HCT116 (cell line): ENCODE results near the gene AXL. TPM values are rescaled to one million over a fixed set of nuclear protein-coding genes. Genes with fewer than 3 reads are reported as not detected.

Experiments used
- ATAC-seq: fragments of 200-7000 bp; cut with Tn5 transposase; 2 replicates; pipeline ENCODE4 v1.9.1; 2020; ENCODE audit warnings: mild to moderate bottlenecking, moderate library complexity
- BruUV-seq: library from RNA; stranded (reverse); fragments of 400-500 nt; replicated peaks from 2 replicates; lab custom pipeline; 2021; lab: Mats Ljungman, UMichigan
- CTCF ChIA-PET: fragments of 300-600 bp; sonication (Branson Sonifier 250); formaldehyde crosslinking; loops from one replicate; lab custom pipeline; 2021; ENCODE audit warnings: antibody characterized with exemption; lab: Charles Lee
- POLR2A ChIA-PET: fragments of 300-600, 350-600 bp; sonication (Branson Sonifier 250); formaldehyde crosslinking; loops from one replicate; lab custom pipeline; 2021; ENCODE audit warnings: antibody characterized with exemption; lab: Charles Lee
- RAD21 ChIA-PET, 2 experiments: fragments of 300-600 bp; sonication (Branson Sonifier 250); formaldehyde crosslinking; loops; one replicate each; lab custom pipeline; 2023; ENCODE audit warnings: low total read pairs in 2 of 2; ENCODE audit not compliant: uncharacterized antibody in 2 of 2, unreplicated experiment in 2 of 2, low non-redundant PET in 1 of 2; lab: Charles Lee
- DNase-seq: peaks from one replicate; pipeline ENCODE4 v3.0.0-alpha.2; 2010; ENCODE audit warnings: low read depth, low spot score
- H2AFZ ChIP-seq: fragments of 200-600 bp; shearing (Covaris generic), sonication (generic); 2 replicates; pipeline ENCODE4 v1.6.1; 2017; ENCODE audit warnings: low read depth, mixed run types, mixed read lengths, antibody characterized with exemption, low read length; ENCODE audit not compliant: poor library complexity, severe bottlenecking
- H3K27ac ChIP-seq: 2 replicates; pipeline ENCODE4 v1.5.1; 2012; ENCODE audit warnings: low read depth, low read length
- H3K27me3 ChIP-seq: fragments of 200-600 bp; sonication (generic); 2 replicates; pipeline ENCODE4 v1.6.1; 2016; ENCODE audit warnings: mixed run types, low read length, mixed read lengths; ENCODE audit not compliant: insufficient read depth
- H3K36me3 ChIP-seq, 2 experiments: fragments of 200-500 bp in 1 of 2; fragments of 200-600 bp in 1 of 2; sonication (Bioruptor generic) in 1 of 2; sonication (generic) in 1 of 2; 2 replicates each; pipeline versions ENCODE4 v1.5.1 to v1.6.1; 2014 to 2016; ENCODE audit warnings: low read length in 2 of 2, inconsistent platforms in 1 of 2, mixed read lengths in 1 of 2, mixed run types in 1 of 2; ENCODE audit not compliant: insufficient read depth in 2 of 2, control insufficient read depth in 1 of 2
- H3K4me1 ChIP-seq, 2 experiments: fragments of 200-600 bp in 1 of 2; sonication (generic) in 1 of 2; 2 replicates each; pipeline versions ENCODE4 v1.5.1 to v1.6.1; 2012 to 2017; ENCODE audit warnings: low read length in 2 of 2, inconsistent platforms in 1 of 2, mild to moderate bottlenecking in 1 of 2, mixed read lengths in 1 of 2, mixed run types in 1 of 2, moderate library complexity in 1 of 2; ENCODE audit not compliant: insufficient read depth in 2 of 2, control insufficient read depth in 1 of 2
- H3K4me2 ChIP-seq: fragments of 200-600 bp; sonication (generic); 2 replicates; pipeline ENCODE4 v1.6.1; 2017; ENCODE audit warnings: mixed run types, low read length, mixed read lengths
- H3K4me3 ChIP-seq, 2 experiments: fragments of 200-600 bp in 1 of 2; sonication (generic) in 1 of 2; replicated peaks in 1 of 2; 2 replicates each; pipeline ENCODE4 v1.5.1; 2011 to 2016; ENCODE audit warnings: low read length in 2 of 2, control low read depth in 1 of 2, low read depth in 1 of 2, mild to moderate bottlenecking in 1 of 2, mixed read lengths in 1 of 2, mixed run types in 1 of 2
- H3K79me2 ChIP-seq: fragments of 200-600 bp; sonication (generic); 2 replicates; pipeline ENCODE4 v1.6.1; 2017; ENCODE audit warnings: mild to moderate bottlenecking, mixed run types, low read length, moderate library complexity, mixed read lengths; ENCODE audit not compliant: insufficient read depth
- H3K9ac ChIP-seq: fragments of 200-600 bp; sonication (generic); 2 replicates; pipeline ENCODE4 v1.6.1; 2016; ENCODE audit warnings: low read length, mixed read lengths
- H3K9me2 ChIP-seq: fragments of 200-600 bp; sonication (generic), shearing (Covaris generic); 2 replicates; pipeline ENCODE4 v1.6.1; 2017; ENCODE audit warnings: mixed run types, mild to moderate bottlenecking, moderate library complexity; ENCODE audit not compliant: insufficient read depth
- H3K9me3 ChIP-seq, 2 experiments: fragments of 200-500 bp in 1 of 2; fragments of 200-600 bp in 1 of 2; sonication (Bioruptor generic) in 1 of 2; sonication (generic) in 1 of 2; 2 replicates each; pipeline ENCODE4 v1.6.1; 2014 to 2017; ENCODE audit warnings: low read length in 2 of 2, mixed read lengths in 2 of 2, inconsistent platforms in 1 of 2, low read depth in 1 of 2, mild to moderate bottlenecking in 1 of 2, mixed run types in 1 of 2, moderate library complexity in 1 of 2; ENCODE audit not compliant: control insufficient read depth in 1 of 2, insufficient read depth in 1 of 2
- H4K20me1 ChIP-seq: fragments of 200-600 bp; sonication (generic), shearing (Covaris generic); 2 replicates; pipeline ENCODE4 v1.6.1; 2017; ENCODE audit warnings: mixed run types, mild to moderate bottlenecking, moderate library complexity; ENCODE audit not compliant: insufficient read depth
- CBX3 ChIP-seq: IDR thresholded peaks from 2 replicates; pipeline ENCODE4 v1.6.1; 2012; ENCODE audit warnings: low read depth
- EGR1 ChIP-seq: IDR thresholded peaks from 2 replicates; pipeline ENCODE4 v1.6.1; 2012; ENCODE audit warnings: low read depth
- ELF1 ChIP-seq: IDR thresholded peaks from 2 replicates; pipeline ENCODE4 v1.6.1; 2012; ENCODE audit warnings: low read depth, borderline replicate concordance
- EZH2 ChIP-seq: fragments of 200-600 bp; sonication (generic); IDR thresholded peaks from 2 replicates; pipeline ENCODE4 v1.6.1; 2017; ENCODE audit warnings: antibody characterized with exemption, mixed run types
- EZH2phosphoT487 ChIP-seq: fragments of 200-600 bp; IDR thresholded peaks from 2 replicates; pipeline ENCODE4 v1.6.1; 2018; ENCODE audit warnings: antibody characterized with exemption, borderline replicate concordance
- FOSL1 ChIP-seq: IDR thresholded peaks from 2 replicates; pipeline ENCODE4 v1.6.1; 2012; ENCODE audit warnings: low read depth
- JUND ChIP-seq: IDR thresholded peaks from 2 replicates; pipeline ENCODE4 v1.6.1; 2012
- POLR2A ChIP-seq: IDR thresholded peaks from 2 replicates; pipeline ENCODE4 v1.7.0; 2011; ENCODE audit warnings: borderline replicate concordance; ENCODE audit not compliant: insufficient read depth, insufficient read length; ENCODE audit errors: extremely low read depth
- POLR2AphosphoS5 ChIP-seq: IDR thresholded peaks from 2 replicates; pipeline ENCODE4 v1.6.1; 2011; ENCODE audit warnings: mild to moderate bottlenecking, low read depth, low read length, moderate library complexity
- RAD21 ChIP-seq: IDR thresholded peaks from 2 replicates; pipeline ENCODE4 v1.6.1; 2012; ENCODE audit warnings: low read depth, mild to moderate bottlenecking
- REST ChIP-seq: IDR thresholded peaks from 2 replicates; pipeline ENCODE4 v1.6.1; 2012; ENCODE audit warnings: low read depth
- SP1 ChIP-seq: IDR thresholded peaks from 2 replicates; pipeline ENCODE4 v1.6.1; 2012; ENCODE audit warnings: low read depth
- SRF ChIP-seq: IDR thresholded peaks from 2 replicates; pipeline ENCODE4 v1.6.1; 2012; ENCODE audit warnings: low read depth
- TCF7L2 ChIP-seq: IDR thresholded peaks from 2 replicates; pipeline ENCODE4 v1.7.0; 2011; ENCODE audit warnings: borderline replicate concordance, inconsistent platforms; ENCODE audit not compliant: insufficient read depth, insufficient read length; ENCODE audit errors: extremely low read depth
- YY1 ChIP-seq: IDR thresholded peaks from 2 replicates; pipeline ENCODE4 v1.6.1; 2011; ENCODE audit warnings: low read length, low read depth, moderate library complexity, mild to moderate bottlenecking; ENCODE audit not compliant: insufficient replicate concordance; ENCODE audit errors: extremely low read depth
- ZBTB33 ChIP-seq: IDR thresholded peaks from 2 replicates; pipeline ENCODE4 v1.6.1; 2011; ENCODE audit warnings: mild to moderate bottlenecking, low read length, moderate library complexity; ENCODE audit not compliant: insufficient replicate concordance; ENCODE audit errors: extremely low read depth
- ZFX ChIP-seq: fragments of 450-650 bp; IDR thresholded peaks from 2 replicates; pipeline ENCODE4 v1.6.1; 2017
- ZNF274 ChIP-seq: fragments of 200-500 bp; sonication (Bioruptor generic); IDR thresholded peaks from 2 replicates; pipeline ENCODE4 v1.6.1; 2014; ENCODE audit warnings: mild to moderate bottlenecking, low read depth, low read length, inconsistent platforms
- intact Hi-C: fragments of 100-400 bp; cut with micrococcal nuclease; formaldehyde crosslinking; loops from 2 replicates; pipeline ENCODE4 v1.10.0; 2022
- total RNA-seq: library from RNA; stranded (reverse); gene quantifications from one replicate; pipeline ENCODE4 v1.2.1, GENCODE V29; 2021; ENCODE audit not compliant: unreplicated experiment
- TF ChIP-seq, protein P1 (sequence below), 3 experiments: fragments of 200-600 bp in 1 of 3; sonication (generic) in 1 of 3; IDR thresholded peaks in 2 of 3; conservative IDR thresholded peaks in 1 of 3; 2 replicates each; pipeline ENCODE4 v1.5.1; 2012 to 2017; ENCODE audit warnings: low read depth in 2 of 3, low read length in 2 of 3, antibody characterized with exemption in 1 of 3, borderline replicate concordance in 1 of 3, control low read depth in 1 of 3, mild to moderate bottlenecking in 1 of 3, mixed read lengths in 1 of 3, mixed run types in 1 of 3, moderate library complexity in 1 of 3; ENCODE audit not compliant: insufficient read depth in 1 of 3

The AXL gene
- total RNA-seq, 1 experiment from 2014 or later: 47.4 TPM

- CTCF ChIA-PET: no interaction called here
- Histone ChIP-seq H2AFZ (no peak overlapping the region), H3K27me3 (no peaks in the 10 kb centered on the region), H3K4me1 (peaks cover 2 to 9% of the 10 kb centered on the region in 2 experiments; a peak in 3 of 4 replicates), H3K36me3 (peaks cover 0 to 33% of the 10 kb centered on the region in 2 experiments; a peak in 2 of 4 replicates), H4K20me1 (no peaks in the 10 kb centered on the region), H3K9me3 (no peaks in the 10 kb centered on the region), H3K9ac (no peak overlapping the region), H3K4me2 (no peak overlapping the region), H3K9me2 (no peaks in the 10 kb centered on the region), H3K27ac (no peak overlapping the region), H3K4me3 (no peak overlapping the region)
- ATAC-seq: no peak
- RAD21 ChIA-PET: no interaction called here
- intact Hi-C loops: no loop called here
- no TSS peak for BruUV-seq
- no peak for DNase-seq
- TF ChIP-seq ZFX (no peak), REST (no peak), FOSL1 (no peak), YY1 (no peak), ELF1 (no peak), JUND (no peak), EZH2phosphoT487 (no peak), ZNF274 (no peak), CBX3 (no peak), POLR2AphosphoS5 (no peak), EZH2 (no peak), EGR1 (no peak), TCF7L2 (no peak), SRF (no peak), ZBTB33 (no peak), POLR2A (no peak), RAD21 (no peak), SP1 (no peak)
- TF ChIP-seq, protein P1, sequence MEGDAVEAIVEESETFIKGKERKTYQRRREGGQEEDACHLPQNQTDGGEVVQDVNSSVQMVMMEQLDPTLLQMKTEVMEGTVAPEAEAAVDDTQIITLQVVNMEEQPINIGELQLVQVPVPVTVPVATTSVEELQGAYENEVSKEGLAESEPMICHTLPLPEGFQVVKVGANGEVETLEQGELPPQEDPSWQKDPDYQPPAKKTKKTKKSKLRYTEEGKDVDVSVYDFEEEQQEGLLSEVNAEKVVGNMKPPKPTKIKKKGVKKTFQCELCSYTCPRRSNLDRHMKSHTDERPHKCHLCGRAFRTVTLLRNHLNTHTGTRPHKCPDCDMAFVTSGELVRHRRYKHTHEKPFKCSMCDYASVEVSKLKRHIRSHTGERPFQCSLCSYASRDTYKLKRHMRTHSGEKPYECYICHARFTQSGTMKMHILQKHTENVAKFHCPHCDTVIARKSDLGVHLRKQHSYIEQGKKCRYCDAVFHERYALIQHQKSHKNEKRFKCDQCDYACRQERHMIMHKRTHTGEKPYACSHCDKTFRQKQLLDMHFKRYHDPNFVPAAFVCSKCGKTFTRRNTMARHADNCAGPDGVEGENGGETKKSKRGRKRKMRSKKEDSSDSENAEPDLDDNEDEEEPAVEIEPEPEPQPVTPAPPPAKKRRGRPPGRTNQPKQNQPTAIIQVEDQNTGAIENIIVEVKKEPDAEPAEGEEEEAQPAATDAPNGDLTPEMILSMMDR (IDR thresholded peaks at IDR 0.05 in 2 of 3, conservative IDR thresholded peaks at IDR 0.05 in 1 of 3; ENCODE audit: borderline replicate concordance in 1 of 3, insufficient read depth in 1 of 3, low read depth in 2 of 3, low read length in 2 of 3): no peak
- TF ChIP-seq, all 23 proteins: peak for 0
- POLR2A ChIA-PET: interaction anchor here (1.2 kb wide), 1 partner anchor 10 kb away, joined by 3 read pairs; no protein-coding TSS in a partner anchor
- no peaks in the 10 kb centered on the region for H3K79me2 ChIP-seq
Observed at GRCh38 chr19:41234512-41235168, 15.6 kb downstream of the AXL start.
